ENCODE results near the gene PIAS4.
"Not testable (repeated sequence)": the region's sequence is repeated elsewhere in the genome, so short reads cannot be mapped to it uniquely, and the experiment has no call there.

DNA sequence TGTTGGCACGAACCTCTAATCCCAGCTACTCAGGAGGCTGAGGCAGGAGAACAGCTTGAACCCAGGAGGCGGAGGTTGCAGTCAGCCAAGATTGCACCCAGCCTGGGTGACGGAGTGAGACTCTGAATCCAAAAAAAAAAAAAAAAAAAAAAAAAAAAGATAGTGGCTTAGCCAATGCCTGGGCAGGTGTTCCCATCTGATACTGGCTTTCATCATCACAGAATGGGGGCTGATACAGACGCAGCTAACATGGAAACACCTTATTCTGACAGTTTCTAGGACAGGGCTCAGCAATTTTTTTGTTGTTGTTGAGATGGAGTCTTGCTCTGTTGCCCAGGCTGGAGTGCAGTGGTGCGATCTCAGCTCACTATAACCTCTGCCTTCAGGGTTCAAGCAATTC, 6.7 kb upstream of the PIAS4 start:
- TF ChIP-seq, protein P1, sequence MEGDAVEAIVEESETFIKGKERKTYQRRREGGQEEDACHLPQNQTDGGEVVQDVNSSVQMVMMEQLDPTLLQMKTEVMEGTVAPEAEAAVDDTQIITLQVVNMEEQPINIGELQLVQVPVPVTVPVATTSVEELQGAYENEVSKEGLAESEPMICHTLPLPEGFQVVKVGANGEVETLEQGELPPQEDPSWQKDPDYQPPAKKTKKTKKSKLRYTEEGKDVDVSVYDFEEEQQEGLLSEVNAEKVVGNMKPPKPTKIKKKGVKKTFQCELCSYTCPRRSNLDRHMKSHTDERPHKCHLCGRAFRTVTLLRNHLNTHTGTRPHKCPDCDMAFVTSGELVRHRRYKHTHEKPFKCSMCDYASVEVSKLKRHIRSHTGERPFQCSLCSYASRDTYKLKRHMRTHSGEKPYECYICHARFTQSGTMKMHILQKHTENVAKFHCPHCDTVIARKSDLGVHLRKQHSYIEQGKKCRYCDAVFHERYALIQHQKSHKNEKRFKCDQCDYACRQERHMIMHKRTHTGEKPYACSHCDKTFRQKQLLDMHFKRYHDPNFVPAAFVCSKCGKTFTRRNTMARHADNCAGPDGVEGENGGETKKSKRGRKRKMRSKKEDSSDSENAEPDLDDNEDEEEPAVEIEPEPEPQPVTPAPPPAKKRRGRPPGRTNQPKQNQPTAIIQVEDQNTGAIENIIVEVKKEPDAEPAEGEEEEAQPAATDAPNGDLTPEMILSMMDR (IDR thresholded peaks at IDR 0.05): not testable (repeated sequence)
- not testable (repeated sequence) for TF ChIP-seq POLR2A (IDR thresholded peaks at IDR 0.05)

Data from body of pancreas (tissue), 4 donors.